Measurements from ENCODE around the gene ZNF672.
"Not testable (repeated sequence)": the region's sequence is repeated elsewhere in the genome, so short reads cannot be mapped to it uniquely, and the experiment has no call there.

The ZNF672 gene

GRCh38 chr1:248837781-248838356, at the start of gene ZNF672:
Gene ZNF672 (plus strand): TSS chr1:248838224. CDS start chr1:248847275, 9,051 bp downstream.
- peak; percentile 90 for DNase-seq

GRCh38 chr1:248788327-248788726, 49.7 kb upstream of the ZNF672 start:
- DNase-seq = no peak

- not testable (repeated sequence) for DNase-seq
These were observed 48.7 kb upstream of the ZNF672 start for GRCh38 chr1:248789337-248789736.

GRCh38 chr1:248790456-248790855, 47.6 kb upstream of the ZNF672 start:
- DNase-seq = no peak

GRCh38 chr1:248791010-248791409, 47.0 kb upstream of the ZNF672 start:
- DNase-seq = no peak

GRCh38 chr1:248792342-248792741, 45.7 kb upstream of the ZNF672 start:
- DNase-seq = no peak

GRCh38 chr1:248793592-248793991, 44.4 kb upstream of the ZNF672 start:
- no peak for DNase-seq

GRCh38 chr1:248794663-248795062, 43.4 kb upstream of the ZNF672 start:
- not testable (repeated sequence) for DNase-seq

- no peak for DNase-seq
These were observed 39.2 kb upstream of the ZNF672 start for GRCh38 chr1:248798791-248799190.

- no peak for DNase-seq
These were observed 37.6 kb upstream of the ZNF672 start for GRCh38 chr1:248800459-248800858.

- DNase-seq = no peak
These were observed 35.6 kb upstream of the ZNF672 start for GRCh38 chr1:248802454-248802853.

- DNase-seq = not testable (repeated sequence)
These were observed 34.5 kb upstream of the ZNF672 start for GRCh38 chr1:248803501-248803900.

- DNase-seq = no peak
These were observed 33.0 kb upstream of the ZNF672 start for GRCh38 chr1:248804771-248805681.

- DNase-seq = no peak
These were observed 32.1 kb upstream of the ZNF672 start for GRCh38 chr1:248805876-248806275.

GRCh38 chr1:248807067-248807737, 30.8 kb upstream of the ZNF672 start:
- peak; percentile 32 for DNase-seq

- no peak for DNase-seq
These were observed 29.1 kb upstream of the ZNF672 start for GRCh38 chr1:248808876-248809275.

- no peak for DNase-seq
These were observed 27.9 kb upstream of the ZNF672 start for GRCh38 chr1:248810000-248810726.

GRCh38 chr1:248810727-248811513, 27.1 kb upstream of the ZNF672 start:
- DNase-seq = no peak

- DNase-seq = no peak
These were observed 26.2 kb upstream of the ZNF672 start for GRCh38 chr1:248811514-248812490.

- DNase-seq = no peak
These were observed 25.1 kb upstream of the ZNF672 start for GRCh38 chr1:248812736-248813425.
